ENCODE results near the gene CST6. TPM values are rescaled to one million over a fixed set of nuclear protein-coding genes. Genes with fewer than 3 reads are reported as not detected.
A peak's percentile ranks its signal among the peaks of the same experiment; 100 is the strongest.

Gene CST6
- total RNA-seq, 1 donor from 2014 or later, result 11.0 TPM

DNA sequence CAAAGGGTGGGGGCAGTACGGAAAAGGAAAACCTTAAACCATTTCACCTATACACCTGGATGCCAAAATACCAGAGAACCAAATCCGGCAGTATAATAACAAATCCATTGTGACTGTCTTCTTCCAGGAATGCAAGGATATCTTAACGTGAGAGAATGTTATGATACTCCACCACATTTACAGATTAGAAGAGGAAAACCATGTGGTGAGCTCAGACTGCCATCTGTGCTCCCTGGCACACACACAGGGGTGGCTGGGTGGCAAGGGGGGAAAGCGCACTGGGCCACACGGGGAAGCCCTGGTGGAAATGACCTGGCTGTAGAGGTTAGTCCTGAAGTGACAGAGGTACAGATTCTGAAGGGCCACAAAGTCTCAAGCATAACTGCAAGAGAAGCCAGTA is 19.8 kb upstream of the CST6 start:
- no peaks in the 10 kb centered on the region for H3K9me3 ChIP-seq
- TF ChIP-seq, protein P1, sequence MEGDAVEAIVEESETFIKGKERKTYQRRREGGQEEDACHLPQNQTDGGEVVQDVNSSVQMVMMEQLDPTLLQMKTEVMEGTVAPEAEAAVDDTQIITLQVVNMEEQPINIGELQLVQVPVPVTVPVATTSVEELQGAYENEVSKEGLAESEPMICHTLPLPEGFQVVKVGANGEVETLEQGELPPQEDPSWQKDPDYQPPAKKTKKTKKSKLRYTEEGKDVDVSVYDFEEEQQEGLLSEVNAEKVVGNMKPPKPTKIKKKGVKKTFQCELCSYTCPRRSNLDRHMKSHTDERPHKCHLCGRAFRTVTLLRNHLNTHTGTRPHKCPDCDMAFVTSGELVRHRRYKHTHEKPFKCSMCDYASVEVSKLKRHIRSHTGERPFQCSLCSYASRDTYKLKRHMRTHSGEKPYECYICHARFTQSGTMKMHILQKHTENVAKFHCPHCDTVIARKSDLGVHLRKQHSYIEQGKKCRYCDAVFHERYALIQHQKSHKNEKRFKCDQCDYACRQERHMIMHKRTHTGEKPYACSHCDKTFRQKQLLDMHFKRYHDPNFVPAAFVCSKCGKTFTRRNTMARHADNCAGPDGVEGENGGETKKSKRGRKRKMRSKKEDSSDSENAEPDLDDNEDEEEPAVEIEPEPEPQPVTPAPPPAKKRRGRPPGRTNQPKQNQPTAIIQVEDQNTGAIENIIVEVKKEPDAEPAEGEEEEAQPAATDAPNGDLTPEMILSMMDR (IDR thresholded peaks at IDR 0.05), result no peak
- no peak overlapping the region for H3K27ac ChIP-seq
- no peak for DNase-seq
- H3K27me3 ChIP-seq (ENCODE audit: low read depth), result no peaks in the 10 kb centered on the region
- H3K4me3 ChIP-seq, result no peak overlapping the region
- peaks cover 15% of the 10 kb centered on the region for H3K36me3 ChIP-seq
- intact Hi-C loops (cut with DNase I), result no loop called here
- no peaks in the 10 kb centered on the region for H3K4me1 ChIP-seq
- ATAC-seq, result no peak

DNA sequence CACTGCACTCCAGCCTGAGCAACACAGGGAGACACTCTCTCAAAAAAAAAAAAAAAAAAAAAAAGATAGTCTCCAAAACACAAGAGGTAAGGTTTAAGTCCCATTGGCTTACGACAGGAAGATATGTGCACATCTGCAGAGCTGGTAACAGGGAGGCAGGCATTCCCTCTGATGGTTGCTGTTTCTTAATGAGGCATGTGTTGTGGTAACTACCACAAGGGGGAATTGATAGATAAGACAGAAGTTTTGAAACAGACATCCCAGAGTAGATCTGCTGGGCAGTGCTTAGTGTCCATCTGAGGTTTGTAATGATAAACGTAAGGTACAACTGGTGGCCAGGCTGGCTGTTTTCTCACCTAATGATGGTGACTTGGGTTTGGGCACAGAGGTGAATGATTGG is 14.5 kb upstream of the CST6 start:
- DNase-seq (no peak), ATAC-seq (no peak)
- H3K4me3 ChIP-seq, result no peak overlapping the region
- peaks cover 45% of the 10 kb centered on the region for H3K36me3 ChIP-seq
- intact Hi-C loops (cut with DNase I), result no loop called here
- H3K27ac ChIP-seq, result no peak overlapping the region
- H3K27me3 ChIP-seq (ENCODE audit: low read depth), result no peaks in the 10 kb centered on the region
- H3K9me3 ChIP-seq, result no peaks in the 10 kb centered on the region
- TF ChIP-seq, protein P1 (IDR thresholded peaks at IDR 0.05), result no peak
- peaks cover 15% of the 10 kb centered on the region for H3K4me1 ChIP-seq

DNA sequence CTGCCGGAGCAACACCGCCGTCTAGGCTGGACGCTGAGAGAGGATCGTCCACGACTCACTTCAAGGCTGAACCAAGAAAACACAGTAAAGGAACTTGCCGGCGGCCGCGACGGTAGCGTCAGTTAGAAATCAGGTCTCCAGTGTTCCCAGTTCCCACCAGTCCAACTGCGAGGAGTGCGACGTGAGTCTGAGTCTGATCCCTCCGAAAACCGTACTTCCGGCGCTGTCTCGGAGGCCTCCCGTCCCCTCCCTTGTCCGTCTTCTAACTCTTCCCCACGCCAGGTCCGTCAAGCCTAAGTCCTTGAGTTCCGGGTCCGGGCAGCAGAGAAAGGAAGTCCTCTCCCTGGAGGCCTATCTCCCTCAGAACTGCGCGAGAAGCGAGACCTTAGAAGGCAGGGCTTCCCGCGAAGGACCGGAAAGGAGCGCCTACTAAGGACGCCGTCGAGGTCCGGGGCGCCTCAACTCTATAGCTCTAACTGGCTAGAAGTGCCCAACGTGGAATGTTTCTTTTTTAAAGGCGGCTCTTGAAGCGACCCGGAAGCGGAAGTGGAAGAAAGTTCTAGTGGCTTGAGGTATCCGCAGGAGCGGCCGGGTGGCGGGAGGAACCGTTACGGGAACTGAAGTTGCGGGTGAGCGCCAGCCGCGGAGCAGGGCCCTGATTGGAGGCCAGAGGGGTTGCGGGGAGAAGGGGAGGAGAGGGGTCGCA is 9.7 kb upstream of the CST6 start, which contains the start of the genes BANF1 and EIF1AD:
BANF1 (plus strand) TSS at position 562 of the 706 bp plus-strand sequence. CDS start 748 bp downstream, outside the sequence.
EIF1AD (minus strand) TSS at position 216 of the 706 bp plus-strand sequence. CDS start 1,768 bp downstream, outside the sequence.
- Histone ChIP-seq H3K27me3 (ENCODE audit: low read depth) (no peaks in the 10 kb centered on the region), H3K9me3 (no peaks in the 10 kb centered on the region), H3K4me3 (peak within 1 kb of the TSS; percentile 79), H3K4me1 (peaks cover 24% of the 10 kb centered on the region), H3K27ac (peak within 1 kb of the TSS; percentile 89), H3K36me3 (peaks cover 50% of the 10 kb centered on the region)
- TF ChIP-seq, protein P1 (IDR thresholded peaks at IDR 0.05), result no peak
- peak; percentile 92 for DNase-seq
- ATAC-seq, result peak; percentile 95 to 96
- intact Hi-C loops (cut with DNase I), result no loop called here

DNA sequence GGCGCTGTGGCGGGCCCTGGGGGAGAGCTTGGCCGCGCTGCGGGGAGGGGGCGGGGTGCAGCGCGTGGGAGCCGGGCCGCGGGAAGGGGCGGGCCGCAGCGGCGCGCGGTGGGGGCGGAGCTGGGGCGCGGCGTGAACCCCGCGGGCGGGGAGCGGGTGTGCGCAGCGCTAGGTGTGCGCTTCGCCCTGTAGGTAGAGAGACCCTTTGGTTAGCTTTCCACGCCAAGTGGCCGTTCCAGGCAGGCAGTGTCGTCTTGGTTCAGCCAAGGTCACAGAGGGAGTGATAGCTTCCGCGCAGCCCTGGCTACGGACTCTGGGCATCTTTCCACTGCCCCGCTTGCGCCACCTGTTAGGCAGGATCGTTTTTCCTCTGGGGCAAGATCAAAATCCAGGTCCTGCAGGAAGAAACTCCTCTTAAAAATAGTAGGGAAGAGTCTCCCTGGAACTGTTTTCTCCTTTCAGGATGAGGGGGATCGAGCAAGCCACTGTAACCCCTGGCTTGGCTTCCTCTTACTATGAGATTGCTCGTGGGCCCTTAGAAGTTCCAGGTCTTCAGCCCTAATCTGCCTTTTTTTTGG is 9.1 kb upstream of the CST6 start:
- DNase-seq (peak; percentile 73), ATAC-seq (peak; percentile 88 to 94)
- intact Hi-C loops (cut with DNase I), result no loop called here
- Histone ChIP-seq H3K27ac (peak overlapping the region; percentile 89), H3K36me3 (peaks cover 44% of the 10 kb centered on the region), H3K4me3 (peak overlapping the region; percentile 79), H3K27me3 (ENCODE audit: low read depth) (no peaks in the 10 kb centered on the region), H3K4me1 (peaks cover 24% of the 10 kb centered on the region), H3K9me3 (no peaks in the 10 kb centered on the region)
- TF ChIP-seq, protein P1 (IDR thresholded peaks at IDR 0.05), result no peak

DNA sequence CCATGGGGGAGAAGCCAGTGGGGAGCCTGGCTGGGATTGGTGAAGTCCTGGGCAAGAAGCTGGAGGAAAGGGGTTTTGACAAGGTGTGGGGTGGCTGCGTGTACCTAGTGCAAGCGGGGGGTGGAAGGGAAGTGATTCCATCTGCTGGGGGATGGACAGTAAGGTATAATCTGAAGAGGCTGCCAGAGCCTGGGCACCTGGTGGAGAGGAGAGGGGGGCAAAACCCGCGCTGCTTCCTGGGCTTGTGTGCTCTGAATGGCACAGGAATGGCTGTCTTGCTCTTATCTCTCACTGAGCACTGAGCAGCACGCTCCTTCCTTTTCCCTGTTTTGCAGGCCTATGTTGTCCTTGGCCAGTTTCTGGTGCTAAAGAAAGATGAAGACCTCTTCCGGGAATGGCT is 8.5 kb upstream of the CST6 start:
- peaks cover 24% of the 10 kb centered on the region for H3K4me1 ChIP-seq
- intact Hi-C loops (cut with DNase I), result no loop called here
- H3K4me3 ChIP-seq, result peak overlapping the region; percentile 79
- H3K9me3 ChIP-seq, result no peaks in the 10 kb centered on the region
- TF ChIP-seq, protein P1 (IDR thresholded peaks at IDR 0.05), result no peak
- no peak for ATAC-seq
- peak overlapping the region; percentile 89 for H3K27ac ChIP-seq
- no peaks in the 10 kb centered on the region for H3K27me3 ChIP-seq (ENCODE audit: low read depth)
- DNase-seq, result no peak
- H3K36me3 ChIP-seq, result peaks cover 38% of the 10 kb centered on the region

All from lower lobe of right lung (tissue), 2 donors.